ENCODE results near the gene MCF2L2.
"Not testable (repeated sequence)": the region's sequence is repeated elsewhere in the genome, so short reads cannot be mapped to it uniquely, and the experiment has no call there.

Gene MCF2L2, protein sequence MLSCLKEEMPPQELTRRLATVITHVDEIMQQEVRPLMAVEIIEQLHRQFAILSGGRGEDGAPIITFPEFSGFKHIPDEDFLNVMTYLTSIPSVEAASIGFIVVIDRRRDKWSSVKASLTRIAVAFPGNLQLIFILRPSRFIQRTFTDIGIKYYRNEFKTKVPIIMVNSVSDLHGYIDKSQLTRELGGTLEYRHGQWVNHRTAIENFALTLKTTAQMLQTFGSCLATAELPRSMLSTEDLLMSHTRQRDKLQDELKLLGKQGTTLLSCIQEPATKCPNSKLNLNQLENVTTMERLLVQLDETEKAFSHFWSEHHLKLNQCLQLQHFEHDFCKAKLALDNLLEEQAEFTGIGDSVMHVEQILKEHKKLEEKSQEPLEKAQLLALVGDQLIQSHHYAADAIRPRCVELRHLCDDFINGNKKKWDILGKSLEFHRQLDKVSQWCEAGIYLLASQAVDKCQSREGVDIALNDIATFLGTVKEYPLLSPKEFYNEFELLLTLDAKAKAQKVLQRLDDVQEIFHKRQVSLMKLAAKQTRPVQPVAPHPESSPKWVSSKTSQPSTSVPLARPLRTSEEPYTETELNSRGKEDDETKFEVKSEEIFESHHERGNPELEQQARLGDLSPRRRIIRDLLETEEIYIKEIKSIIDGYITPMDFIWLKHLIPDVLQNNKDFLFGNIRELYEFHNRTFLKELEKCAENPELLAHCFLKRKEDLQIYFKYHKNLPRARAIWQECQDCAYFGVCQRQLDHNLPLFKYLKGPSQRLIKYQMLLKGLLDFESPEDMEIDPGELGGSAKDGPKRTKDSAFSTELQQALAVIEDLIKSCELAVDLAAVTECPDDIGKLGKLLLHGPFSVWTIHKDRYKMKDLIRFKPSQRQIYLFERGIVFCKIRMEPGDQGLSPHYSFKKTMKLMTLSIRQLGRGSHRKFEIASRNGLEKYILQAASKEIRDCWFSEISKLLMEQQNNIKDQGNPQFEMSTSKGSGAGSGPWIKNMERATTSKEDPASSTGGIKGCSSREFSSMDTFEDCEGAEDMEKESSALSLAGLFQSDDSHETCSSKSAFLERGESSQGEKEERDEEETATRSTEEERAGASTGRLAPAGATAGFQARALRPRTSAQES

DNA sequence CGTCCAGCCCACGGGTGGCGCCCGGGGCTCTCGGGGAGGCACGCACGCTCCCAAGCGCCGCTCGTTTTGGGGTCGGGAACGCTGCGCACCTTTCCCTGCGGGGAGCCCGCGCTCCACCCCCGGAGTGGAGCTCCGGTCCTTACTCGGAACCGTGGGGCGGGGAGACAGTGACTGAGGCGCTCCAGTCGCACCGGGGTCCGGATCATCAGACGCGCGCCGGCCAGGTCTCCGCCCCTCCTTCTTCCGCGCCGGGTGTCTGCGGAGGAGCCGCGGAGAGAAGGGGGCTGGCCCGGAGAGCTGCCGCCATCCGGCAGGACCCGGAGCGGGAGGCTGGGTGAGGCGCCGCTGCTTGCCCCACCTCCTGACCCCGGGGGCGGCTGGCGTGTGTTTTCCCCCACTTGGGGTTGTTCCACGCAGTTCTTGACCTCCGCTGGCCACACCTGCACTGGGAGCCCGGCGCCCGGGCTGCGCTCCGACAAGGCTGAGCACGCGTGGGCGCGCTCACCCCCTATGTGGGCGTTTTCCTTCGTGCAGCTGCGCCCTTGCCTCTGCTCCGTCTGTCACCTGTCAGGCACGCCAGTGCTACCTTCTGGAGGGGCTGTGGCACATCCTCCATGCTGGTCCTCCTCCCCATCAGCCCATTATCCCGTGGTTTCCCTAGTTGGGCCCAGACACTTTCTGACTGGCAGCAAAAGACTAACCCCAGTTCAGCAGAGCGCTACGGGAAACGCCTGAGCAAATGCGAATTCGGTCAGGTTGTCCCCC lies at the start of gene MCF2L2:
Gene MCF2L2, minus strand, starts transcription at position 173 of the 765 bp plus-strand sequence. CDS start 642 bp downstream, outside the sequence.
- no peak for DNase-seq

DNA sequence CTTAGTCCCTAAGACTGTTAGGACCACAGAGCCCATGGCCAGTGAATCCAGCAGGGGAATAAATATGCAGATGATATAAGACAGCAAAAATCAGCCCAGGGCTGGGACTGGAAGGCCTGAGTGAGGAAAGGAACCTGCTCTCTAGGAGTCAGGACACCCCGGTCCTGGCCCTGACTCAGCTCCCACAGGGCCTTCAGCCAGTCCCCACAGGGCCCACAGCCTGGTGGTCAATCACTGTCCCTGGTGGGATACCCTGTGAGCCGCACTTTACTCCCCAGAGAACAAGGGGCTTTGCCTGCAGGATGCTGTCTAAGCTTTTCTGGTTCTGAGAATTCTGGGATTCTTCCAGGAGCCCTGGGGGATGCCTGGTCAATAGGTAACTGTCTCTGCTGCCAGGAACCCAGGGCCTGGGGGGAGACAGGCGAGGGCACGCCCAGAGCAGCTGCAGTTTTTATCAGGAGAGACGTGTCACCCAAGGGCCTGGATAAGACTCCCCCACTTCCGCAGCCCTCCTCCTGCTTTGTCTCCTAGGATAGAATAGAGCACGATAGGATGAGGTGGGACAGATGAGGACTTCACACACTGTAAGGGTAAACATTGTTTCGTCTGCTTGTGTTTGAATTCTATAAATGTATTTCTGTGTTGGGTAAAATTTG lies 49.5 kb upstream of the MCF2L2 start:
- DNase-seq: no peak

DNA sequence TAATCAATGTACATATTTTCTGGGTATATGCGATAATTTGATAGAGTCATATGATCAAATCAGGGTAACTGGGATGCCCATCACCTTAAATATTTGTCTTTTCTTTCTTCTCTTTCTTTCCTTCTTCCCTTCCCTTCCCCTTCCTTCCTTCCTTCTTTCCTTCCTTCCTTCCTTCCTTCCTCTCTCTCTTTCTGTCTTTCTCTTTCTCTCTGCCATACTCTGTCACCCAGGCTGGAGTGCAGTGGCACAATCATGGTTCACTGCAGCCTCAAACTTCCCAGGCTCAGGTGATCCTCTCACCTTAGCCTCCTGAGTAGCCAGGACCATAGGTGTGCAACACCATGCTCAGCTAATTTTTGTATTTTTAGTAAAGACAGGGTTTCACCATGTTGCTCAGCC lies 47.3 kb upstream of the MCF2L2 start:
- DNase-seq: not testable (repeated sequence)

GRCh38 chr3:183475016-183475763 lies 46.8 kb upstream of the MCF2L2 start:
- no peak for DNase-seq

DNA sequence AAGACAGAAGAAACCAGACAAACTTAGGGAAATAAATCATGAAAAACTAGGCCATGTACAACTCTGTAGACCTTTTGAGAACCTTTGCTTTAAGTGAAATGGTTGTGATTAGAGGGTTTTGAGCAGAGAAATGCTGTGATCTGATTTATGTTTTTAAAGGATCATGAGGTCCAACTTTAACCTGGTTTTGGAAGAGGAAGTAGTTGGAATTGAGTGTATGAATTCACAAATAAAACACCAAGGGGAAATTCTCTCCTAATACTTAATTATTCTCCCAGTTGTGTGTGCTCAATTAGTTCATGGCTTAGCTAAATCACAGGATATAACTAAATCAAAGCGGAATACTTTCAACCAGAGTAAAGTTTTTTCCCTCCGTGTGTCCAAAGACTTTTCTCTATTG lies 45.5 kb upstream of the MCF2L2 start:
- no peak for DNase-seq

- no peak for DNase-seq
Observed at GRCh38 chr3:183472155-183472554, 43.7 kb upstream of the MCF2L2 start.

- DNase-seq: no peak
Observed at GRCh38 chr3:183468424-183468823, 40.0 kb upstream of the MCF2L2 start.

DNA sequence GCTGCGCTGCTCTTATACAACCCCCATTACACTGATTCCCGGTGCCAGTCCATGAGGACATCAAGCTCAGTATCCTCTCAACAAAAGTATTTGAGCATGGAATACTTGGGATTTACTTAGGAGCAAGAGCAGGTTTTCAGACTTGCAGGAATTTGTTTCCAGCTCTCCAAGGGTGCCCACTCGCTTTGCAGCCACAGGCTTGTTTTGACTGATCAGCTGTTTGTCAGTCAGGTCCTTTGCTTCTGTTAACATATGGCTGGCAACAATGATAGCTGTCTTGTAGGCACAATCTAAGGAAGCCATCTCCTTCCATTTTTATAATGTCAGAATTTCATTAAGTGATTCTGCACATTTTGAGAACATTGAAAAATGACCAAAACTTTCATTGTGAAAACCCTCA lies 38.2 kb upstream of the MCF2L2 start:
- no peak for DNase-seq

DNA sequence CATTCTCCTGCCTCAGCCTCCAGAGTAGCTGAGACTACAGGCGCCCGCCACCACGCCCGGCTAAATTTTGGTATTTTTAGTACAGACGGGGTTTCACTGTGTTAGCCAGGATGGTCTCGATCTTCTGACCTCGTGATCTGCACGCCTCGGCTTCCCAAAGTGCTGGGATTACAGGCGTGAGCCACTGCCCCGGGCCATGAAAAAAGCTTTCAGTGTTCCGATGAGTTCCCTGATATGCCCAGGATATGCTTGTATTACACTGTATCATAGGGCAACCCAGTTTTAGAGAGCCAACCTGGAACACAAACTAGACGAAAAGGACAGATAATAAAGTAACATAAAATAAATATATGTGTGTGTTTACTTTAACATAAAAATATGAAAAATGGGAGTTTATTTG lies 37.3 kb upstream of the MCF2L2 start:
- DNase-seq: not testable (repeated sequence)

DNA sequence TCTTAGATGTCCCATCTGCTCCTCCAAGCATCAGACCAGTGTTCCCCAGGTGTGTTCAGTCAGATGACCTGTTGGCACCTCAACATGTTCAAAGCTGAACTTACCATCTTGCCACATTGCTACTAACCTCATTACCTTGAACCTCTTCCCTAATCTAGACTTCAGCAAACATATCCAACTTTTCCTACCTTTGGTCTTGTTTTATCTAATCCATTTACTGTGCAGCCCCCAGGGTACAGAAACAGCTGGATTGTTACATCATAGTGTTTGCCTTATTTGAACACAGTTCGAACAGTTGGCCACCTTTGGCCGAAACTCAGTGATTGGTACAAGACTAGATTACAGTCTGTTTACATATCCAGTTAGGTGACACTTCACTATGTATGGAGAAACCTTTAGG lies 36.1 kb upstream of the MCF2L2 start:
- no peak for DNase-seq

DNA sequence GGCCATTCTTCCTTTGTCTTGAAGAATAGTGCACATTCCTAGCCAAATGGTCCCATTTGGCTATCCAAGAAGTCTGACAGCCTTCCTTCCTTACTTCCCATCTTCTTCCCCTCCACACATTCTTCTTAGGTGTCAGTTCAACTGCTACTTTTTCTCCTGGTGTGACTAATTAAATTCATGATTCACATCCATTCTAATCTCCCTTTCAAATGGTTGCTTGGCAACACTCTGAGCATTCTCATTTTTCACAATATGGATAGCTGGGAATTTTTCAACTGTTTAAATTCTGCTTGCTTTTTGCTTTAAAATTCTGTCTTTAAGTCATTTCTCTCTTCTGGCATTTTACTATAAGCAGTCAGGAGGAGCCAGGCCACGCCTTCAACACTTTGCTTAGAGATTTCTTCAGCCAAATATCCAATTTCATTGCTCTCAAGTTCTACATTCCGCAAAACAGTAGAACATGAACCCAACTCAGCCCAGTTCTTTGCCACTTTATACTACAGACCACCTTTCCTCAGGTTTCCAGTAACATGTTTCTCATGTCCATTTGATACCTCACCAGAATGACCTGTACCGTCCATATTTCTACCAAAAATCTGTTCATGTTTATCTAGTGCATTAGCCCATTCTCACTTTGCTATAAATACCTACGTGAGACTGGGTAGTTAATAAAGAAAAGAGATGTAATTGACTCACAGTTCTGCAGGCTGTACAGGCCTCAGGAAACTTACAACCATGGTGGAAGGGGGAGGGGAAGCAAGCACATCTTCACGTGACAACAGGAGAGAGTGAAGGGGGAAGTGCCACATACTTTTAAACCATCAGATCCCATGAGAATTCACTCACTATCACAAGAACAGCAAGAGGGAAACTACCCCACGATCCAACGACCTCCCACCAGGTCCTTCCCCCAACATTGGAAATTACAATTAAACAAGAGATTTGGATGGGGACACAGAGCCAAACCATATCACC lies 31.9 kb upstream of the MCF2L2 start:
- no peak for DNase-seq

GRCh38 chr3:183455089-183455488 lies 26.7 kb upstream of the MCF2L2 start:
- DNase-seq: no peak

DNA sequence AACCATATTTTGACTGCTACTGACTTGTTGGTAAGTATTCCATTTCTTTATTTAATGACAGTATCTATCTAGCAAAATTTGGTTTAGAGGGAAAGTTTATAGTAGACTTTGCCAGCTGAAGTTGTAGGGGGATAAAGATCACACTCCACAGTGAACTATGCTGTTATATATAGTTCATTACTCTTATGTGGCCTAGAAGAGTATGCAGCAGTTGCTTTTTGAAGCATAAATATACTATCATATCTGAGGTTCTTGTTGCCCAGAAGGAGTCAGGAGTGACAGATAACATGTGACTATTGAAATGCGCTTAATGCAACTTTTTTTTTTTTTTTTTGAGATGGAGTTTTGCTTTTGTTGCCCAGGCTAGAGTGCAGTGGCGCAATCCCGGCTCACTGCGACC lies 25.6 kb upstream of the MCF2L2 start:
- DNase-seq: no peak

- DNase-seq: no peak
Observed at GRCh38 chr3:183449791-183450190, 21.4 kb upstream of the MCF2L2 start.

GRCh38 chr3:183449391-183449790 lies 21.0 kb upstream of the MCF2L2 start:
- DNase-seq: no peak

GRCh38 chr3:183448369-183449128 lies 20.1 kb upstream of the MCF2L2 start:
- DNase-seq: no peak

- no peak for DNase-seq
Observed at GRCh38 chr3:183447206-183448001, 19.0 kb upstream of the MCF2L2 start.

DNA sequence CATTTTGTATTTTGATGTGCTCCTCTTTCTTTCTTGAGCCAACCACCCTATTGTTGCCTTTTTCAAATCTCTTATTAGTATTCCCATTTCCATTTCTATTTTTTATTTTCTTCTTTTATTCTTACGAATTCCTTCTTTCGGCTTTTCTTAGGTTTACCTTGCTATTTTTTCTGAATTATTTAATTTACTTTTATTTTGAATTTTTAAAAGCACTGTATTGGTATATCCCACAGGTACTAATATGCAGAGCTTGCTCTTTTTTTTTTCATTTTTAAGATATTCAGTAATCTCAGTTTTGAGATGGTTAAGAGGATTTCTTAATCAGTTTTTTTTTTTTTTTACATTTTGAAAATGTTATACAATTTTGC lies 18.4 kb upstream of the MCF2L2 start:
- DNase-seq: no peak

DNA sequence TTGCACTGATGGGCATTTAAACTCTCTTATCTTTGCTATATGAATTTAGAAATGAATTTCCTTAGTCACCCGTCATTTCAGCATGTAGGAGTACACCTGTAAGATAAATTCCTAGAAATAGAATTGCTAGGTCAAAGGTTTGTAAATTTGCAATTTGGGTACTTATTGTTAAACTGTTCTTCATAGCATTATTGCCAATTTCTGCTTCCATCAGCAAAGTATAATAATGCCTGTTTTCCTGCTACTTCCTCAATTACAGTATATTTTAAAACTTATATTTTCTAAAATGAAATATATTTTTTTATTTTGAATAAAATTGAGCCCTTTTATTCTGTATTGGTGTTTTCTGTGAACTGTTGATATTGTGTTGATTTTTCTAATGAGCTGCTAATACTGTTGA lies 16.3 kb upstream of the MCF2L2 start:
- no peak for DNase-seq

Measured in NCI-H1048 (cell line).